K562 (cell line): ENCODE data around the gene FYB1. TPM values are rescaled to one million over a fixed set of nuclear protein-coding genes. Genes with fewer than 3 reads are reported as not detected.

ENCODE experiments used
- LARP7 ChIP-seq: fragments of 450-650 bp; IDR thresholded peaks from 2 replicates; pipeline ENCODE4 v1.6.1; 2016
- MEIS2 ChIP-seq: fragments of 450-650 bp; IDR thresholded peaks from 2 replicates; pipeline ENCODE4 v1.6.1; 2014; ENCODE audit warnings: mild to moderate bottlenecking; ENCODE audit not compliant: partially characterized antibody
- SMARCA4 ChIP-seq: fragments of 450-650 bp; IDR thresholded peaks from 2 replicates; pipeline ENCODE4 v1.6.1; 2016
- SP2 ChIP-seq: IDR thresholded peaks from 2 replicates; pipeline ENCODE4 v1.6.1; 2011; ENCODE audit warnings: mild to moderate bottlenecking, low read depth, low read length, moderate library complexity; ENCODE audit not compliant: poor library complexity, severe bottlenecking; ENCODE audit errors: extremely low read depth
- ZNF253 ChIP-seq: fragments of 250-450 bp; sonication (Bioruptor Pico); conservative IDR thresholded peaks from 2 replicates; pipeline ENCODE4 v1.6.1; 2021; ENCODE audit warnings: mild to moderate bottlenecking
- ZNF586 ChIP-seq: fragments of 450-650 bp; formaldehyde crosslinking; conservative IDR thresholded peaks from 2 replicates; pipeline ENCODE4 v1.4.0; 2020; ENCODE audit warnings: mild to moderate bottlenecking, moderate library complexity
- ZNF77 ChIP-seq: fragments of 250-450 bp; sonication (Bioruptor Pico); IDR thresholded peaks from 2 replicates; pipeline ENCODE4 v1.5.0; 2020
- polyA plus RNA-seq, 8 experiments: library from polyadenylated mRNA; depleted of rRNA in 4 of 8; stranded (reverse) in 5 of 8; unstranded in 3 of 8; fragments of >200 nt; fragmentation: Nextera tagmentation in 2 of 8; fragmentation: Illumina TruSeq in 1 of 8; extraction: Ambion mirVana in 2 of 8; extraction: Trizol in 1 of 8; gene quantifications; 2 replicates each; pipeline versions ENCODE4 v1.2.1 to v1.2.3, GENCODE V29; 2011 to 2014; ENCODE audit warnings: inconsistent platforms in 1 of 8, missing spikeins in 1 of 8
- total RNA-seq, 7 experiments: library from RNA; depleted of rRNA in 6 of 7; stranded (reverse); fragments of >200 nt in 6 of 7; fragmentation: Illumina TruSeq in 2 of 7; extraction: Trizol in 2 of 7; gene quantifications; 2 replicates each; pipeline versions ENCODE4 v1.2.1 to v1.2.3, GENCODE V29; 2011 to 2021; ENCODE audit warnings: low replicate concordance in 1 of 7
- TF ChIP-seq, protein P1 (sequence below): fragments of 450-650 bp; IDR thresholded peaks from 2 replicates; pipeline ENCODE4 v1.6.1; 2016; ENCODE audit warnings: mild to moderate bottlenecking, moderate library complexity
- TF ChIP-seq, protein P2 (sequence below), 2 experiments: fragments of 450-650 bp in 1 of 2; sonication (generic) in 1 of 2; formaldehyde crosslinking in 1 of 2; IDR thresholded peaks in 1 of 2; conservative IDR thresholded peaks in 1 of 2; 2 replicates each; pipeline versions ENCODE4 v1.6.1 to v1.8.1; 2016 to 2023; ENCODE audit warnings: mild to moderate bottlenecking in 2 of 2, moderate library complexity in 2 of 2, inconsistent platforms in 1 of 2, missing genetic modification reagents in 1 of 2
- TF ChIP-seq, protein P3 (sequence below): sonication (generic); formaldehyde crosslinking; IDR thresholded peaks from 2 replicates; pipeline ENCODE4 v1.8.1; 2023; ENCODE audit warnings: missing genetic modification reagents, mild to moderate bottlenecking, borderline replicate concordance

Gene FYB1
- total and polyA plus RNA-seq, 9 of the 15 experiments (the other 6 are each of a cell fraction or from before 2014, with no cell fraction given) = 4.7 to 31.5 (median 9.7) TPM

DNA sequence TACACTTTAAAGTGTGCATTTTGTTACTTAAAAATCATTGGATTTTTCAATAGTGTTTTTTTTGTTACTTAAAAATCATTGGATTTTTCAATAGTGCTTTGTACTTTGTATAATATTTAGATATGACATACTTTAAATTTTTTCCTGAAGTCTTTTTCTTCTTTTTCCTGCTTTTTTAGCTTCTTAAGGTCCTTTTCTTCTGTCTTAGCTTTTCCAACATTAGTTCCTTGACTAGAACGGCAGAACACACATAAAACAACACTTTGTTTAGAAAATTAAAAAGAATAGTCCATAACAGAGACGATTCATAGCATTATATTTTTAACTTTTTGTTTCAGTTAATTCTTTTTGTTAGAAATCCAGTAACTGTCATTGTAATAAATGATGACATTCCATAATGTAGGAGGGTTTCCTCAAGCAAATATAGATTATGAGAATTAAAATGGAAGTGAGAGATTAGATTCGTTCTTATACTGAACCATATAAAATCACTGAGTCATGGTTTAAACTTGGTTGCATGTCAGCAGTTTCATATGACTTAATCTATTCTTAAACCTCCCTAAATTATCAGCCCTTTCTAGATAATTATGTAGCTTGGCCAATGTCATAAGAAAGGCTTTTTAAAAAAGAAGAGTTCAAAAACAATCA lies 99.8 kb downstream of the FYB1 start (continued):
- TF ChIP-seq, protein P1, sequence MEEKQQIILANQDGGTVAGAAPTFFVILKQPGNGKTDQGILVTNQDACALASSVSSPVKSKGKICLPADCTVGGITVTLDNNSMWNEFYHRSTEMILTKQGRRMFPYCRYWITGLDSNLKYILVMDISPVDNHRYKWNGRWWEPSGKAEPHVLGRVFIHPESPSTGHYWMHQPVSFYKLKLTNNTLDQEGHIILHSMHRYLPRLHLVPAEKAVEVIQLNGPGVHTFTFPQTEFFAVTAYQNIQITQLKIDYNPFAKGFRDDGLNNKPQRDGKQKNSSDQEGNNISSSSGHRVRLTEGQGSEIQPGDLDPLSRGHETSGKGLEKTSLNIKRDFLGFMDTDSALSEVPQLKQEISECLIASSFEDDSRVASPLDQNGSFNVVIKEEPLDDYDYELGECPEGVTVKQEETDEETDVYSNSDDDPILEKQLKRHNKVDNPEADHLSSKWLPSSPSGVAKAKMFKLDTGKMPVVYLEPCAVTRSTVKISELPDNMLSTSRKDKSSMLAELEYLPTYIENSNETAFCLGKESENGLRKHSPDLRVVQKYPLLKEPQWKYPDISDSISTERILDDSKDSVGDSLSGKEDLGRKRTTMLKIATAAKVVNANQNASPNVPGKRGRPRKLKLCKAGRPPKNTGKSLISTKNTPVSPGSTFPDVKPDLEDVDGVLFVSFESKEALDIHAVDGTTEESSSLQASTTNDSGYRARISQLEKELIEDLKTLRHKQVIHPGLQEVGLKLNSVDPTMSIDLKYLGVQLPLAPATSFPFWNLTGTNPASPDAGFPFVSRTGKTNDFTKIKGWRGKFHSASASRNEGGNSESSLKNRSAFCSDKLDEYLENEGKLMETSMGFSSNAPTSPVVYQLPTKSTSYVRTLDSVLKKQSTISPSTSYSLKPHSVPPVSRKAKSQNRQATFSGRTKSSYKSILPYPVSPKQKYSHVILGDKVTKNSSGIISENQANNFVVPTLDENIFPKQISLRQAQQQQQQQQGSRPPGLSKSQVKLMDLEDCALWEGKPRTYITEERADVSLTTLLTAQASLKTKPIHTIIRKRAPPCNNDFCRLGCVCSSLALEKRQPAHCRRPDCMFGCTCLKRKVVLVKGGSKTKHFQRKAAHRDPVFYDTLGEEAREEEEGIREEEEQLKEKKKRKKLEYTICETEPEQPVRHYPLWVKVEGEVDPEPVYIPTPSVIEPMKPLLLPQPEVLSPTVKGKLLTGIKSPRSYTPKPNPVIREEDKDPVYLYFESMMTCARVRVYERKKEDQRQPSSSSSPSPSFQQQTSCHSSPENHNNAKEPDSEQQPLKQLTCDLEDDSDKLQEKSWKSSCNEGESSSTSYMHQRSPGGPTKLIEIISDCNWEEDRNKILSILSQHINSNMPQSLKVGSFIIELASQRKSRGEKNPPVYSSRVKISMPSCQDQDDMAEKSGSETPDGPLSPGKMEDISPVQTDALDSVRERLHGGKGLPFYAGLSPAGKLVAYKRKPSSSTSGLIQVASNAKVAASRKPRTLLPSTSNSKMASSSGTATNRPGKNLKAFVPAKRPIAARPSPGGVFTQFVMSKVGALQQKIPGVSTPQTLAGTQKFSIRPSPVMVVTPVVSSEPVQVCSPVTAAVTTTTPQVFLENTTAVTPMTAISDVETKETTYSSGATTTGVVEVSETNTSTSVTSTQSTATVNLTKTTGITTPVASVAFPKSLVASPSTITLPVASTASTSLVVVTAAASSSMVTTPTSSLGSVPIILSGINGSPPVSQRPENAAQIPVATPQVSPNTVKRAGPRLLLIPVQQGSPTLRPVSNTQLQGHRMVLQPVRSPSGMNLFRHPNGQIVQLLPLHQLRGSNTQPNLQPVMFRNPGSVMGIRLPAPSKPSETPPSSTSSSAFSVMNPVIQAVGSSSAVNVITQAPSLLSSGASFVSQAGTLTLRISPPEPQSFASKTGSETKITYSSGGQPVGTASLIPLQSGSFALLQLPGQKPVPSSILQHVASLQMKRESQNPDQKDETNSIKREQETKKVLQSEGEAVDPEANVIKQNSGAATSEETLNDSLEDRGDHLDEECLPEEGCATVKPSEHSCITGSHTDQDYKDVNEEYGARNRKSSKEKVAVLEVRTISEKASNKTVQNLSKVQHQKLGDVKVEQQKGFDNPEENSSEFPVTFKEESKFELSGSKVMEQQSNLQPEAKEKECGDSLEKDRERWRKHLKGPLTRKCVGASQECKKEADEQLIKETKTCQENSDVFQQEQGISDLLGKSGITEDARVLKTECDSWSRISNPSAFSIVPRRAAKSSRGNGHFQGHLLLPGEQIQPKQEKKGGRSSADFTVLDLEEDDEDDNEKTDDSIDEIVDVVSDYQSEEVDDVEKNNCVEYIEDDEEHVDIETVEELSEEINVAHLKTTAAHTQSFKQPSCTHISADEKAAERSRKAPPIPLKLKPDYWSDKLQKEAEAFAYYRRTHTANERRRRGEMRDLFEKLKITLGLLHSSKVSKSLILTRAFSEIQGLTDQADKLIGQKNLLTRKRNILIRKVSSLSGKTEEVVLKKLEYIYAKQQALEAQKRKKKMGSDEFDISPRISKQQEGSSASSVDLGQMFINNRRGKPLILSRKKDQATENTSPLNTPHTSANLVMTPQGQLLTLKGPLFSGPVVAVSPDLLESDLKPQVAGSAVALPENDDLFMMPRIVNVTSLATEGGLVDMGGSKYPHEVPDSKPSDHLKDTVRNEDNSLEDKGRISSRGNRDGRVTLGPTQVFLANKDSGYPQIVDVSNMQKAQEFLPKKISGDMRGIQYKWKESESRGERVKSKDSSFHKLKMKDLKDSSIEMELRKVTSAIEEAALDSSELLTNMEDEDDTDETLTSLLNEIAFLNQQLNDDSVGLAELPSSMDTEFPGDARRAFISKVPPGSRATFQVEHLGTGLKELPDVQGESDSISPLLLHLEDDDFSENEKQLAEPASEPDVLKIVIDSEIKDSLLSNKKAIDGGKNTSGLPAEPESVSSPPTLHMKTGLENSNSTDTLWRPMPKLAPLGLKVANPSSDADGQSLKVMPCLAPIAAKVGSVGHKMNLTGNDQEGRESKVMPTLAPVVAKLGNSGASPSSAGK = no peak
- TF ChIP-seq SMARCA4 (peak; percentile 66; the same call in 1 of the 2 replicates), ZNF253 (CRISPR knock-in tag) (no peak), SP2 (no peak), ZNF586 (no peak), MEIS2 (peak; percentile 44), LARP7 (0 out of 2 replicates have a peak, but pooled peaks have one; percentile 31), ZNF77 (CRISPR knock-in tag) (no peak)
- TF ChIP-seq, protein P2, sequence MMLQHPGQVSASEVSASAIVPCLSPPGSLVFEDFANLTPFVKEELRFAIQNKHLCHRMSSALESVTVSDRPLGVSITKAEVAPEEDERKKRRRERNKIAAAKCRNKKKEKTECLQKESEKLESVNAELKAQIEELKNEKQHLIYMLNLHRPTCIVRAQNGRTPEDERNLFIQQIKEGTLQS (IDR thresholded peaks at IDR 0.05) = peak; percentile 80; the same call in 1 of the 2 replicates
- TF ChIP-seq, protein P2 (CRISPR knock-in tag; conservative IDR thresholded peaks at IDR 0.05) = no peak
- TF ChIP-seq, protein P3, sequence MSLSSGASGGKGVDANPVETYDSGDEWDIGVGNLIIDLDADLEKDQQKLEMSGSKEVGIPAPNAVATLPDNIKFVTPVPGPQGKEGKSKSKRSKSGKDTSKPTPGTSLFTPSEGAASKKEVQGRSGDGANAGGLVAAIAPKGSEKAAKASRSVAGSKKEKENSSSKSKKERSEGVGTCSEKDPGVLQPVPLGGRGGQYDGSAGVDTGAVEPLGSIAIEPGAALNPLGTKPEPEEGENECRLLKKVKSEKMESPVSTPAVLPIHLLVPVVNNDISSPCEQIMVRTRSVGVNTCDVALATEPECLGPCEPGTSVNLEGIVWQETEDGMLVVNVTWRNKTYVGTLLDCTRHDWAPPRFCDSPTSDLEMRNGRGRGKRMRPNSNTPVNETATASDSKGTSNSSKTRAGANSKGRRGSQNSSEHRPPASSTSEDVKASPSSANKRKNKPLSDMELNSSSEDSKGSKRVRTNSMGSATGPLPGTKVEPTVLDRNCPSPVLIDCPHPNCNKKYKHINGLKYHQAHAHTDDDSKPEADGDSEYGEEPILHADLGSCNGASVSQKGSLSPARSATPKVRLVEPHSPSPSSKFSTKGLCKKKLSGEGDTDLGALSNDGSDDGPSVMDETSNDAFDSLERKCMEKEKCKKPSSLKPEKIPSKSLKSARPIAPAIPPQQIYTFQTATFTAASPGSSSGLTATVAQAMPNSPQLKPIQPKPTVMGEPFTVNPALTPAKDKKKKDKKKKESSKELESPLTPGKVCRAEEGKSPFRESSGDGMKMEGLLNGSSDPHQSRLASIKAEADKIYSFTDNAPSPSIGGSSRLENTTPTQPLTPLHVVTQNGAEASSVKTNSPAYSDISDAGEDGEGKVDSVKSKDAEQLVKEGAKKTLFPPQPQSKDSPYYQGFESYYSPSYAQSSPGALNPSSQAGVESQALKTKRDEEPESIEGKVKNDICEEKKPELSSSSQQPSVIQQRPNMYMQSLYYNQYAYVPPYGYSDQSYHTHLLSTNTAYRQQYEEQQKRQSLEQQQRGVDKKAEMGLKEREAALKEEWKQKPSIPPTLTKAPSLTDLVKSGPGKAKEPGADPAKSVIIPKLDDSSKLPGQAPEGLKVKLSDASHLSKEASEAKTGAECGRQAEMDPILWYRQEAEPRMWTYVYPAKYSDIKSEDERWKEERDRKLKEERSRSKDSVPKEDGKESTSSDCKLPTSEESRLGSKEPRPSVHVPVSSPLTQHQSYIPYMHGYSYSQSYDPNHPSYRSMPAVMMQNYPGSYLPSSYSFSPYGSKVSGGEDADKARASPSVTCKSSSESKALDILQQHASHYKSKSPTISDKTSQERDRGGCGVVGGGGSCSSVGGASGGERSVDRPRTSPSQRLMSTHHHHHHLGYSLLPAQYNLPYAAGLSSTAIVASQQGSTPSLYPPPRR = no peak
